ENCODE data around the gene NR2E1. TPM values are rescaled to one million over a fixed set of nuclear protein-coding genes. Genes with fewer than 3 reads are reported as not detected.

The NR2E1 gene
- total RNA-seq, 1 experiment from 2014 or later = not detected

DNA sequence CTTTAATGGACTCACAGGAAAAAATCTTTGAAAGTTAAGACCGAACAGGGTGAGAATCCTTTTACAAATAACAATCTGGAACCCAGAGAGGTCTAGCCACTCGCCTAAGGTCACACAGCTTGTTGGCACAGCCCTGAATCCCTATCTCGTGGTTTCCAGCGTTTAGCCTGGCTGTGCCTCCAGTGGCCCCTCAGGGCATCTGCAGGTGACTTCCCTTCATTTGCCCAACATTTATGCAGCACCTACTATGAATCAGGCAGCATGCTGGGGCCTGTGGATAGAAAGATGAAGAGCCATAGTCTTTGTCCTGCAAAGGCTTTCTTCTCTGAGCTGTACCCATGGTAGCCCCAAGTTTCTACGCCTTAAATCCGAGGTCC is 2.6 kb upstream of the NR2E1 start:
- no peaks in the 10 kb centered on the region for H3K9me3 ChIP-seq (ENCODE audit: control insufficient read depth, low read depth, low read length)
- no peak overlapping the region for H3K14ac ChIP-seq (ENCODE audit: insufficient read depth, low read length)
- H2AK5ac ChIP-seq (ENCODE audit: insufficient read length, low read length) = no peak overlapping the region
- no peak overlapping the region for H3K27ac Mint-ChIP-seq
- no peaks in the 10 kb centered on the region; the same call in 1 of the 2 replicates for H3K4me1 ChIP-seq (ENCODE audit: insufficient read depth, low read length)
- no peak overlapping the region for H3K27ac ChIP-seq (ENCODE audit: insufficient read length, low read depth, low read length)
- H3K9ac ChIP-seq (ENCODE audit: extremely low read depth, insufficient read length, low read length) = no peak overlapping the region
- H2BK20ac ChIP-seq (ENCODE audit: low read depth, low read length, poor library complexity, severe bottlenecking) = no peak overlapping the region
- no peak overlapping the region for H4K91ac ChIP-seq (ENCODE audit: insufficient read length, low read depth, low read length)
- DNase-seq = peak; percentile 57
- no peak overlapping the region for H3T11ph ChIP-seq (ENCODE audit: low read length)
- no peak overlapping the region for H2BK5ac ChIP-seq (ENCODE audit: insufficient read length, low read length)
- H3K27me3 ChIP-seq (ENCODE audit: insufficient read depth, low read length) = peaks cover 98% of the 10 kb centered on the region
- no peak overlapping the region for H3K56ac ChIP-seq (ENCODE audit: insufficient read length, low read depth, low read length)
- H3K79me2 ChIP-seq (ENCODE audit: insufficient read depth, low read length) = no peaks in the 10 kb centered on the region
- peaks cover under 1% of the 10 kb centered on the region for H3K23me2 ChIP-seq (ENCODE audit: insufficient read length, low read depth, low read length, poor library complexity, severe bottlenecking)
- peak; percentile 44; the same call in 2 of the 3 replicates for TF ChIP-seq CTCF (conservative IDR thresholded peaks at IDR 0.05)
- H4K20me1 ChIP-seq (ENCODE audit: control insufficient read depth, insufficient read depth, insufficient read length) = no peaks in the 10 kb centered on the region
- no peak overlapping the region for H2AFZ ChIP-seq (ENCODE audit: low read length)
- H2BK15ac ChIP-seq (ENCODE audit: low read depth, low read length) = no peak overlapping the region
- peak overlapping the region in 1 of 2 experiments; percentile 83; a peak in 2 of 5 replicates for H3K4me3 Mint-ChIP-seq
- no CpG with 5 or more reads among the region's 6 CpGs for WGBS (ENCODE audit: extremely low coverage, insufficient read length, low lambda C conversion rate)
- H3K4me2 ChIP-seq (ENCODE audit: insufficient read depth, insufficient read length, low read length) = no peak overlapping the region
- H3K27me3 Mint-ChIP-seq (ENCODE audit: low read depth) = peaks cover 100% of the 10 kb centered on the region
- no peak overlapping the region for H4K8ac ChIP-seq (replicated peaks; ENCODE audit: insufficient read length, low read depth, low read length)
- peaks cover 0 to 19% of the 10 kb centered on the region in 2 experiments; a peak in 3 of 5 replicates for H3K9me3 Mint-ChIP-seq
- no peaks in the 10 kb centered on the region; a peak in 1 of 7 replicates for H3K36me3 Mint-ChIP-seq (ENCODE audit: insufficient read depth in 1 of 3, low read depth in 3 of 3)
- H2BK120ac ChIP-seq (ENCODE audit: low read depth, low read length, poor library complexity, severe bottlenecking) = no peak overlapping the region
- no peak overlapping the region for H4K5ac ChIP-seq (ENCODE audit: insufficient read length, low read depth, low read length)
- no peak overlapping the region for H3K4ac ChIP-seq (ENCODE audit: low read depth, low read length)
- H3K23ac ChIP-seq (ENCODE audit: insufficient read length, low read depth, low read length) = no peak overlapping the region
- no peak overlapping the region for H2BK12ac ChIP-seq (ENCODE audit: insufficient read length, low read depth, low read length)
- no peaks in the 10 kb centered on the region for H3K79me1 ChIP-seq (ENCODE audit: insufficient read depth, low read depth, low read length, poor library complexity, severe bottlenecking)
- H3K18ac ChIP-seq (ENCODE audit: insufficient read length, low read depth, low read length) = no peak overlapping the region
- peaks cover 35 to 56% of the 10 kb centered on the region in 2 experiments for H3K4me1 Mint-ChIP-seq
